Sigmoid colon (tissue), 7 donors: Measurements from ENCODE around the gene LPP. TPM values are rescaled to one million over a fixed set of nuclear protein-coding genes. Genes with fewer than 3 reads are reported as not detected.

Source experiments
- DNase-seq: peaks from one replicate; pipeline ENCODE4 v3.0.0-alpha.2; 2019
- H3K27ac ChIP-seq, 4 donors: fragments of 200-600 bp; sonication (generic); one replicate each; pipeline ENCODE4 v1.5.1; 2016 to 2019; ENCODE audit warnings: mild to moderate bottlenecking in 1 of 4
- H3K27me3 ChIP-seq, 3 donors: fragments of 200-600 bp; sonication (generic); one replicate each; pipeline ENCODE4 v1.5.1; 2019; ENCODE audit warnings: mild to moderate bottlenecking in 1 of 3
- H3K36me3 ChIP-seq, 4 donors: fragments of 200-600 bp; sonication (generic); one replicate each; pipeline ENCODE4 v1.5.1; 2016 to 2019
- H3K4me1 ChIP-seq, 4 donors: fragments of 200-600 bp; sonication (generic); one replicate each; pipeline ENCODE4 v1.5.1; 2017 to 2019
- H3K4me3 ChIP-seq, 4 donors: fragments of 200-600 bp; sonication (generic); one replicate each; pipeline ENCODE4 v1.5.1; 2017 to 2019; ENCODE audit warnings: mild to moderate bottlenecking in 2 of 4, moderate library complexity in 1 of 4
- H3K9me3 ChIP-seq, 4 donors: fragments of 200-600 bp in 3 of 4; sonication (generic) in 3 of 4; one replicate each; pipeline versions ENCODE4 v1.5.1 to v1.6.1; 2013 to 2019
- EP300 ChIP-seq, 4 donors: sonication (generic); formaldehyde crosslinking; IDR thresholded peaks; one replicate each; pipeline ENCODE4 v1.6.1; 2017; ENCODE audit warnings: antibody characterized with exemption in 4 of 4
- POLR2A ChIP-seq, 2 donors: fragments of 450-650 bp; IDR thresholded peaks; one replicate each; pipeline ENCODE4 v1.6.1; 2016; ENCODE audit warnings: antibody characterized with exemption in 2 of 2, mild to moderate bottlenecking in 2 of 2, moderate library complexity in 2 of 2
- POLR2AphosphoS5 ChIP-seq, 4 donors: sonication (generic); formaldehyde crosslinking; IDR thresholded peaks; one replicate each; pipeline ENCODE4 v1.6.1; 2017; ENCODE audit warnings: antibody characterized with exemption in 4 of 4
- WGBS, 2 donors: extraction: QIAGEN DNeasy Blood & Tissue Kit; methylation state at CpG; one replicate each; pipeline ENCODE4 v1.1.7; 2013; 5-methylcytosine and 5-hydroxymethylcytosine counted together
- intact Hi-C: fragments of 100-400 bp; cut with DNase I; formaldehyde crosslinking; loops from one replicate; pipeline ENCODE4 v1.15.1; 2023
- polyA plus RNA-seq, 3 donors: library from polyadenylated mRNA; stranded (reverse); fragments of 200-250 nt; gene quantifications; one replicate each; pipeline ENCODE4 v1.2.3, GENCODE V29; 2013
- total RNA-seq, 4 donors: library from RNA; depleted of rRNA; stranded (reverse); fragments of >200 nt; gene quantifications; one replicate each; pipeline ENCODE4 v1.1.0, GENCODE V29; 2016
- TF ChIP-seq, protein P1 (sequence below), 4 experiments: fragments of 450-650 bp in 3 of 4; fragments of 200-600 bp in 1 of 4; IDR thresholded peaks; one replicate each; pipeline ENCODE4 v1.5.1; 2016 to 2019; ENCODE audit warnings: antibody characterized with exemption in 4 of 4, mild to moderate bottlenecking in 3 of 4, moderate library complexity in 2 of 4
- donor health status: healthy with polysubstance abuse.
- donor health status: Bipolar disorder and iron deficiency.
- donor health status: healthy.

LPP gene
- total and polyA plus RNA-seq, 7 donors, result 5.3 to 1,773 (median 824) TPM

DNA sequence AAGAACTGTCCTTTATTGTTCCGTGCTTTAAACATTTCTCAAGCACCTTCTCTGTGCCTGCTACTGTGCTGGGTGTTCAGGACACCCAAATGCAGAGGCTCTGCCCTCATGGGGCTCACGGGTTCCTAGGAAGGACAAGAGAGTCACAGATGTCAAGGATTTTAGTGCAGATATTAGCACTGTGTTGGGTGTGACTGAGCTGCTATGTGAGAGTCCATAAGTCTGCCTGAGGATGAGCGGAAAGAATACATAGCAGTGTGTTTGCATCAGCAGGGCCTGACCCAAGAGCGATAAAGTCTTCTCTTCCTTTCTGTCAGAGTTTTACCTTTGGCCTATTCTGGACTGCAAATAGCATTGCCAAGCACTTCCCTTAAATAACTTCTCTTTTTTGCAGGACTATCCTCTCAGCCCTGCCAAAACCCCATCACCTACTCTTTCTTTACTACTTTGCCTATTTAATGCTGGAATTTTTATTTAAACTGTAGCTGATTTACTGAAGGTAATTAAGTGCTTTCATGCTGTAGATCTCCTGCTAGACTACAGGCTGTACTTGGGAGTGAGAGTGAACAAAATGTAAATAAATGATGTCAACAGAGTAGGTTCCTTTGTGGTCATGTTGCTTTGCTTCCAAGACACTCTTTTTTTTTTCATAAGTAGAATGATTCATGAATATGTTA lies 558.4 kb downstream of the LPP start:
- H3K4me3 ChIP-seq, result no peak overlapping the region
- H3K36me3 ChIP-seq, result peaks cover 0 to 20% (median 3%) of the 10 kb centered on the region in 4 donors
- TF ChIP-seq POLR2A (IDR thresholded peaks at IDR 0.05), result no peak
- TF ChIP-seq, protein P1, sequence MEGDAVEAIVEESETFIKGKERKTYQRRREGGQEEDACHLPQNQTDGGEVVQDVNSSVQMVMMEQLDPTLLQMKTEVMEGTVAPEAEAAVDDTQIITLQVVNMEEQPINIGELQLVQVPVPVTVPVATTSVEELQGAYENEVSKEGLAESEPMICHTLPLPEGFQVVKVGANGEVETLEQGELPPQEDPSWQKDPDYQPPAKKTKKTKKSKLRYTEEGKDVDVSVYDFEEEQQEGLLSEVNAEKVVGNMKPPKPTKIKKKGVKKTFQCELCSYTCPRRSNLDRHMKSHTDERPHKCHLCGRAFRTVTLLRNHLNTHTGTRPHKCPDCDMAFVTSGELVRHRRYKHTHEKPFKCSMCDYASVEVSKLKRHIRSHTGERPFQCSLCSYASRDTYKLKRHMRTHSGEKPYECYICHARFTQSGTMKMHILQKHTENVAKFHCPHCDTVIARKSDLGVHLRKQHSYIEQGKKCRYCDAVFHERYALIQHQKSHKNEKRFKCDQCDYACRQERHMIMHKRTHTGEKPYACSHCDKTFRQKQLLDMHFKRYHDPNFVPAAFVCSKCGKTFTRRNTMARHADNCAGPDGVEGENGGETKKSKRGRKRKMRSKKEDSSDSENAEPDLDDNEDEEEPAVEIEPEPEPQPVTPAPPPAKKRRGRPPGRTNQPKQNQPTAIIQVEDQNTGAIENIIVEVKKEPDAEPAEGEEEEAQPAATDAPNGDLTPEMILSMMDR (IDR thresholded peaks at IDR 0.05), result no peak
- peak; percentile 50 to 74 (median 72) for TF ChIP-seq POLR2AphosphoS5 (IDR thresholded peaks at IDR 0.05)
- peak in 3 of 4 donors; percentile 43 to 88 (median 86) for TF ChIP-seq EP300 (IDR thresholded peaks at IDR 0.05)
- H3K27me3 ChIP-seq, result no peaks in the 10 kb centered on the region
- intact Hi-C loops, result loop anchor here (5.0 to 10.0 kb wide), 2 partner anchors 235 to 968 kb away; partner anchors contain the start of gene BCL6
- peak overlapping the region; percentile 19 to 82 (median 60) for H3K27ac ChIP-seq
- peaks cover 0 to 53% (median 36%) of the 10 kb centered on the region in 4 donors for H3K4me1 ChIP-seq
- WGBS, 2 donors, result 37 to 62% methylated on average over 4 of the region's 4 CpGs
- no peaks in the 10 kb centered on the region for H3K9me3 ChIP-seq
- DNase-seq, result no peak

DNA sequence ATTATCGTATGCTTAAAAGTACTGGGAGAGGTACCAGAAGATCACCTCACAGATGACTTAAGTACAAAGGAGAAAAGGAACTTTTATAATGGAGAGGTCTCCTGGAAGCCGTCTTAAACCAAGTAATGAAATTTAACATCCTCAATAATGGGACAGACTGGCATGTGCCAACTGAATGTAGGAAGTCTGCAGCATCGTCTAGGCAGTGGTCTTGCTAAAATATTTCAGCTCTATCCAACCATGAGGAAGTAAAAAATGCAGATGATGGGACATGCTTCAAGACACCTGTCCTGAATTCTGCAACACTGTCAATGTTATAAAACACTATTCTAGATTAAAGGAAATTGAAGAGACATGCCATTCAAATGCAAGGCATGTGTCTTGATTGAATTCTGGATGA lies 559.0 kb downstream of the LPP start:
- 71 to 75% methylated on average over 3 of the region's 3 CpGs for WGBS, 2 donors
- peaks cover 0 to 50% (median 35%) of the 10 kb centered on the region in 4 donors for H3K4me1 ChIP-seq

DNA sequence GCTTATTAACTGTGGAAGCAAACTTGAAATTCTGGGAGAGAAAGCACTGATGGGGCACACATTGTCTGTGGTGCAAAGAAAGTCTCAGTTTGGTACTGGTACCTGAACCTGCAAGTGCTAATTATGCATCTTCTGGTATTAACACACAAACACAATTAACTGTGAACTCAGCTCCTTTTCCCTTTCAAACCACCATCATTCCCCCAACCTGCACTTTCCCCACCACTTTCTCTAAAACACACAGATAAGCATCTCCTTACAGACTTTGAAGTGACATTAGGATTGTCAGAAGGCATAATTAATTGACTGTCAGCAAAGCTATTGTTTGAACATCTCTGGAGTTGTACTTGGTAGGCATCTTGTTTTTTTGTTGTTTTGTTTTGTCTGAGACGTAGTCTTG lies 565.6 kb downstream of the LPP start:
- no peak overlapping the region for H3K4me3 ChIP-seq
- H3K27me3 ChIP-seq, result no peaks in the 10 kb centered on the region
- H3K27ac ChIP-seq, result peak overlapping the region in 1 of 4 donors; percentile 63
- 49 to 96% methylated on average over 1 of the region's 1 CpG for WGBS, 2 donors
- H3K9me3 ChIP-seq, result no peaks in the 10 kb centered on the region
- peaks cover 0 to 41% (median 20%) of the 10 kb centered on the region in 4 donors for H3K4me1 ChIP-seq
- intact Hi-C loops, result loop anchor here (10.0 kb wide), 1 partner anchor 975 kb away; the partner anchor contains the start of gene BCL6
- DNase-seq, result no peak
- H3K36me3 ChIP-seq, result no peaks in the 10 kb centered on the region
- TF ChIP-seq POLR2A (IDR thresholded peaks at IDR 0.05) (no peak), POLR2AphosphoS5 (IDR thresholded peaks at IDR 0.05) (no peak), EP300 (IDR thresholded peaks at IDR 0.05) (no peak)
- TF ChIP-seq, protein P1 (IDR thresholded peaks at IDR 0.05), result no peak

More for the DNA sequence above, 559.0 kb downstream of the LPP start:
- intact Hi-C loops, result loop anchor here (5.0 to 10.0 kb wide), 2 partner anchors 234 to 968 kb away; partner anchors contain the start of gene BCL6
- Histone ChIP-seq H3K4me3 (no peak overlapping the region), H3K27me3 (no peaks in the 10 kb centered on the region), H3K36me3 (peaks cover 0 to 20% (median 3%) of the 10 kb centered on the region in 4 donors), H3K9me3 (no peaks in the 10 kb centered on the region), H3K27ac (peak overlapping the region; percentile 19 to 82 (median 60))
- TF ChIP-seq, protein P1 (IDR thresholded peaks at IDR 0.05), result no peak
- TF ChIP-seq EP300 (IDR thresholded peaks at IDR 0.05), result peak in 1 of 4 donors; percentile 4
- no peak for DNase-seq

DNA sequence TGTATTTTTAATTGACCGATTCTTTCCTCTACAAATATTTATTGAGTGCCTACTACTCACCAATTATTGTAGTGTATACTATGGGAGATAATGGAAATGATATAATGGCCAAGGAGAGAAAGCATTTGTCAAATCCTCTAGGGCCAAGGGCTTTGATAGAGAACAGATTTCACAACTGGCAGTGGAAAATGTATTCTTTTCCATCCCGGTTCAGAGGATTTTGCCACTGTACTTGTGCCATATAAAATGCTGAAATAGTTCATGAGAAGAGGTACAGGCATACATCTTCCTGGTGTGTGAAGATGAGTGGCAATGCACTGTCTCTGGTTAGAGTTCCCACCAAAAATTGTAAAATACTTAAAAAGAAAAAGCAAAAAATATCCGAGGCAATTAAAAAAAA lies 566.3 kb downstream of the LPP start:
- no peaks in the 10 kb centered on the region for H3K27me3 ChIP-seq
- WGBS, 2 donors, result 46 to 74% methylated on average over 3 of the region's 3 CpGs
- H3K9me3 ChIP-seq, result no peaks in the 10 kb centered on the region
- no peak overlapping the region for H3K4me3 ChIP-seq
- no peaks in the 10 kb centered on the region for H3K36me3 ChIP-seq
- peaks cover 0 to 41% (median 19%) of the 10 kb centered on the region in 4 donors for H3K4me1 ChIP-seq
- intact Hi-C loops, result no loop called here
- TF ChIP-seq POLR2AphosphoS5 (IDR thresholded peaks at IDR 0.05), result no peak
- no peak for TF ChIP-seq EP300 (IDR thresholded peaks at IDR 0.05)
- TF ChIP-seq POLR2A (IDR thresholded peaks at IDR 0.05), result no peak
- TF ChIP-seq, protein P1 (IDR thresholded peaks at IDR 0.05), result no peak
- H3K27ac ChIP-seq, result peak overlapping the region in 1 of 4 donors; percentile 63
- no peak for DNase-seq
